ENCODE data around the gene SRM.
A peak's percentile ranks its signal among the peaks of the same experiment; 100 is the strongest.

Gene SRM

GRCh38 chr1:11059968-11060830, at the start of gene SRM (continued):
- TF ChIP-seq, protein P1, sequence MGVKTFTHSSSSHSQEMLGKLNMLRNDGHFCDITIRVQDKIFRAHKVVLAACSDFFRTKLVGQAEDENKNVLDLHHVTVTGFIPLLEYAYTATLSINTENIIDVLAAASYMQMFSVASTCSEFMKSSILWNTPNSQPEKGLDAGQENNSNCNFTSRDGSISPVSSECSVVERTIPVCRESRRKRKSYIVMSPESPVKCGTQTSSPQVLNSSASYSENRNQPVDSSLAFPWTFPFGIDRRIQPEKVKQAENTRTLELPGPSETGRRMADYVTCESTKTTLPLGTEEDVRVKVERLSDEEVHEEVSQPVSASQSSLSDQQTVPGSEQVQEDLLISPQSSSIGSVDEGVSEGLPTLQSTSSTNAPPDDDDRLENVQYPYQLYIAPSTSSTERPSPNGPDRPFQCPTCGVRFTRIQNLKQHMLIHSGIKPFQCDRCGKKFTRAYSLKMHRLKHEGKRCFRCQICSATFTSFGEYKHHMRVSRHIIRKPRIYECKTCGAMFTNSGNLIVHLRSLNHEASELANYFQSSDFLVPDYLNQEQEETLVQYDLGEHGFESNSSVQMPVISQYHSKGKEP (tag by site-specific recombination; IDR thresholded peaks at IDR 0.05) = no peak
- TF ChIP-seq ZSCAN23 (tag by site-specific recombination; IDR thresholded peaks at IDR 0.05) = no peak
- no peak for TF ChIP-seq ZNF664 (tag by site-specific recombination; IDR thresholded peaks at IDR 0.05)
- TF ChIP-seq, protein P2, sequence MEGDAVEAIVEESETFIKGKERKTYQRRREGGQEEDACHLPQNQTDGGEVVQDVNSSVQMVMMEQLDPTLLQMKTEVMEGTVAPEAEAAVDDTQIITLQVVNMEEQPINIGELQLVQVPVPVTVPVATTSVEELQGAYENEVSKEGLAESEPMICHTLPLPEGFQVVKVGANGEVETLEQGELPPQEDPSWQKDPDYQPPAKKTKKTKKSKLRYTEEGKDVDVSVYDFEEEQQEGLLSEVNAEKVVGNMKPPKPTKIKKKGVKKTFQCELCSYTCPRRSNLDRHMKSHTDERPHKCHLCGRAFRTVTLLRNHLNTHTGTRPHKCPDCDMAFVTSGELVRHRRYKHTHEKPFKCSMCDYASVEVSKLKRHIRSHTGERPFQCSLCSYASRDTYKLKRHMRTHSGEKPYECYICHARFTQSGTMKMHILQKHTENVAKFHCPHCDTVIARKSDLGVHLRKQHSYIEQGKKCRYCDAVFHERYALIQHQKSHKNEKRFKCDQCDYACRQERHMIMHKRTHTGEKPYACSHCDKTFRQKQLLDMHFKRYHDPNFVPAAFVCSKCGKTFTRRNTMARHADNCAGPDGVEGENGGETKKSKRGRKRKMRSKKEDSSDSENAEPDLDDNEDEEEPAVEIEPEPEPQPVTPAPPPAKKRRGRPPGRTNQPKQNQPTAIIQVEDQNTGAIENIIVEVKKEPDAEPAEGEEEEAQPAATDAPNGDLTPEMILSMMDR (tag by site-specific recombination; IDR thresholded peaks at IDR 0.05) = no peak
- no peak for TF ChIP-seq ZNF555 (tag by site-specific recombination; conservative IDR thresholded peaks at IDR 0.05)
- TF ChIP-seq SP3 (tag by site-specific recombination; IDR thresholded peaks at IDR 0.05) = peak; percentile 48
- TF ChIP-seq ZNF785 (tag by site-specific recombination; IDR thresholded peaks at IDR 0.05) = no peak
- TF ChIP-seq HOXC10 (CRISPR knock-in tag; IDR thresholded peaks at IDR 0.05) = no peak
- 0 out of 2 replicates have a peak, but pooled peaks have one; percentile 17 for TF ChIP-seq ZSCAN16 (tag by site-specific recombination; IDR thresholded peaks at IDR 0.05)
- TF ChIP-seq ZNF837 (tag by site-specific recombination; IDR thresholded peaks at IDR 0.05) = no peak
- TF ChIP-seq KLF9 (tag by site-specific recombination; IDR thresholded peaks at IDR 0.05; ENCODE audit: low read depth) = peak; percentile 30; the same call in 1 of the 2 replicates
- no peak for TF ChIP-seq RBAK (tag by site-specific recombination; IDR thresholded peaks at IDR 0.05)
- no peak for TF ChIP-seq ZNF544 (tag by site-specific recombination; IDR thresholded peaks at IDR 0.05)
- no peak for TF ChIP-seq ZNF175 (tag by site-specific recombination; IDR thresholded peaks at IDR 0.05)
- peak; percentile 80 for TF ChIP-seq ZBTB20 (tag by site-specific recombination; IDR thresholded peaks at IDR 0.05)
- no peak for TF ChIP-seq ZNF266 (tag by site-specific recombination; IDR thresholded peaks at IDR 0.05; ENCODE audit: low read depth)
- no peak for TF ChIP-seq ZNF791 (tag by site-specific recombination; IDR thresholded peaks at IDR 0.05)
- TF ChIP-seq ZBTB21 (tag by site-specific recombination; IDR thresholded peaks at IDR 0.05) = no peak
- TF ChIP-seq EGR2 (tag by site-specific recombination; IDR thresholded peaks at IDR 0.05; ENCODE audit: low read depth) = no peak
- TF ChIP-seq ZNF843 (tag by site-specific recombination; IDR thresholded peaks at IDR 0.05) = no peak
- no peak for TF ChIP-seq ZNF768 (tag by site-specific recombination; IDR thresholded peaks at IDR 0.05)
- TF ChIP-seq ZNF148 (tag by site-specific recombination; IDR thresholded peaks at IDR 0.05; ENCODE audit: borderline replicate concordance) = no peak
- TF ChIP-seq, protein P3, sequence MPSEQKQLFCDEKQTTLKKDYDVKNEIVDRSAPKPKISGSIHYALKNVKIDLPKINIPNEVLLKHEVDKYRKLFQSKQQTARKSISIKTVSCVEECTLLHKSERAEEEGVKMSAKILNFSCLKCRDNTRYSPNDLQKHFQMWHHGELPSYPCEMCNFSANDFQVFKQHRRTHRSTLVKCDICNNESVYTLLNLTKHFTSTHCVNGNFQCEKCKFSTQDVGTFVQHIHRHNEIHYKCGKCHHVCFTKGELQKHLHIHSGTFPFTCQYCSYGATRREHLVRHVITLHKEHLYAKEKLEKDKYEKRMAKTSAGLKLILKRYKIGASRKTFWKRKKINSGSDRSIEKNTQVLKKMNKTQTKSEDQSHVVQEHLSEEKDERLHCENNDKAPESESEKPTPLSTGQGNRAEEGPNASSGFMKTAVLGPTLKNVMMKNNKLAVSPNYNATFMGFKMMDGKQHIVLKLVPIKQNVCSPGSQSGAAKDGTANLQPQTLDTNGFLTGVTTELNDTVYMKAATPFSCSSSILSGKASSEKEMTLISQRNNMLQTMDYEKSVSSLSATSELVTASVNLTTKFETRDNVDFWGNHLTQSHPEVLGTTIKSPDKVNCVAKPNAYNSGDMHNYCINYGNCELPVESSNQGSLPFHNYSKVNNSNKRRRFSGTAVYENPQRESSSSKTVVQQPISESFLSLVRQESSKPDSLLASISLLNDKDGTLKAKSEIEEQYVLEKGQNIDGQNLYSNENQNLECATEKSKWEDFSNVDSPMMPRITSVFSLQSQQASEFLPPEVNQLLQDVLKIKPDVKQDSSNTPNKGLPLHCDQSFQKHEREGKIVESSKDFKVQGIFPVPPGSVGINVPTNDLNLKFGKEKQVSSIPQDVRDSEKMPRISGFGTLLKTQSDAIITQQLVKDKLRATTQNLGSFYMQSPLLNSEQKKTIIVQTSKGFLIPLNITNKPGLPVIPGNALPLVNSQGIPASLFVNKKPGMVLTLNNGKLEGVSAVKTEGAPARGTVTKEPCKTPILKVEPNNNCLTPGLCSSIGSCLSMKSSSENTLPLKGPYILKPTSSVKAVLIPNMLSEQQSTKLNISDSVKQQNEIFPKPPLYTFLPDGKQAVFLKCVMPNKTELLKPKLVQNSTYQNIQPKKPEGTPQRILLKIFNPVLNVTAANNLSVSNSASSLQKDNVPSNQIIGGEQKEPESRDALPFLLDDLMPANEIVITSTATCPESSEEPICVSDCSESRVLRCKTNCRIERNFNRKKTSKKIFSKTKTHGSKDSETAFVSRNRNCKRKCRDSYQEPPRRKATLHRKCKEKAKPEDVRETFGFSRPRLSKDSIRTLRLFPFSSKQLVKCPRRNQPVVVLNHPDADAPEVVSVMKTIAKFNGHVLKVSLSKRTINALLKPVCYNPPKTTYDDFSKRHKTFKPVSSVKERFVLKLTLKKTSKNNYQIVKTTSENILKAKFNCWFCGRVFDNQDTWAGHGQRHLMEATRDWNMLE (tag by site-specific recombination; conservative IDR thresholded peaks at IDR 0.05; ENCODE audit: low read depth) = no peak
- TF ChIP-seq ZFP41 (tag by site-specific recombination; IDR thresholded peaks at IDR 0.05; ENCODE audit: borderline replicate concordance) = no peak
- no peak for TF ChIP-seq ZNF184 (tag by site-specific recombination; IDR thresholded peaks at IDR 0.05)
- TF ChIP-seq WT1 (tag by site-specific recombination; IDR thresholded peaks at IDR 0.05) = no peak
- TF ChIP-seq KLF8 (tag by site-specific recombination; IDR thresholded peaks at IDR 0.05) = peak; percentile 78; the same call in 1 of the 2 replicates
- no peak for TF ChIP-seq ZNF654 (tag by site-specific recombination; IDR thresholded peaks at IDR 0.05; ENCODE audit: low read depth)
- TF ChIP-seq ZNF202 (tag by site-specific recombination; IDR thresholded peaks at IDR 0.05; ENCODE audit: borderline replicate concordance) = no peak

Data from HEK293 (cell line).